Astrocyte of the spinal cord (primary cell): Measurements from ENCODE around the gene RAVER2.
A peak's percentile ranks its signal among the peaks of the same experiment; 100 is the strongest.

ENCODE experiments used
- DNase-seq: peaks from one replicate; pipeline ENCODE4 v3.0.0; 2011; ENCODE audit warnings: low read depth, low spot score
- H3K4me3 ChIP-seq: 2 replicates; pipeline ENCODE4 v1.5.1; 2011; ENCODE audit warnings: low read depth, mild to moderate bottlenecking, low read length, moderate library complexity
- CTCF ChIP-seq: IDR thresholded peaks from 2 replicates; pipeline ENCODE4 v1.5.1; 2012; ENCODE audit warnings: low read depth, mild to moderate bottlenecking, low read length, inconsistent platforms
- in situ Hi-C: cut with HindIII; loops from 2 replicates; pipeline ENCODE4 v1.10.0; 2017; ENCODE audit warnings: low sequenced_read_pairs

Gene RAVER2

GRCh38 chr1:64834734-64835133, 89.9 kb downstream of the RAVER2 start:
- in situ Hi-C loops = no loop called here
- TF ChIP-seq CTCF = no peak
- DNase-seq = peak; percentile 70
- no peak overlapping the region for H3K4me3 ChIP-seq

GRCh38 chr1:64836802-64837201, 91.9 kb downstream of the RAVER2 start:
- in situ Hi-C loops = no loop called here
- no peak overlapping the region for H3K4me3 ChIP-seq
- TF ChIP-seq CTCF = no peak
- no peak for DNase-seq

GRCh38 chr1:64838486-64838885, 93.6 kb downstream of the RAVER2 start:
- DNase-seq = no peak
- H3K4me3 ChIP-seq = no peak overlapping the region
- in situ Hi-C loops = no loop called here
- TF ChIP-seq CTCF = no peak

- no peak for DNase-seq
- in situ Hi-C loops = no loop called here
- H3K4me3 ChIP-seq = no peak overlapping the region
- no peak for TF ChIP-seq CTCF
These were observed 94.4 kb downstream of the RAVER2 start for GRCh38 chr1:64839261-64839660.

- no peak for TF ChIP-seq CTCF
- no peak overlapping the region for H3K4me3 ChIP-seq
- DNase-seq = no peak
- in situ Hi-C loops = no loop called here
These were observed 95.0 kb downstream of the RAVER2 start for GRCh38 chr1:64839732-64840405.

- no peak for TF ChIP-seq CTCF
- in situ Hi-C loops = no loop called here
- no peak overlapping the region for H3K4me3 ChIP-seq
- no peak for DNase-seq
These were observed 96.6 kb downstream of the RAVER2 start for GRCh38 chr1:64841330-64842065.
